ENCODE data around the gene CRCP. TPM values are rescaled to one million over a fixed set of nuclear protein-coding genes. Genes with fewer than 3 reads are reported as not detected.

Gene CRCP
- polyA plus RNA-seq, 1 donor (not counting 4 experiments of a cell fraction or from before 2014, with no cell fraction given), result 25.4 TPM

DNA sequence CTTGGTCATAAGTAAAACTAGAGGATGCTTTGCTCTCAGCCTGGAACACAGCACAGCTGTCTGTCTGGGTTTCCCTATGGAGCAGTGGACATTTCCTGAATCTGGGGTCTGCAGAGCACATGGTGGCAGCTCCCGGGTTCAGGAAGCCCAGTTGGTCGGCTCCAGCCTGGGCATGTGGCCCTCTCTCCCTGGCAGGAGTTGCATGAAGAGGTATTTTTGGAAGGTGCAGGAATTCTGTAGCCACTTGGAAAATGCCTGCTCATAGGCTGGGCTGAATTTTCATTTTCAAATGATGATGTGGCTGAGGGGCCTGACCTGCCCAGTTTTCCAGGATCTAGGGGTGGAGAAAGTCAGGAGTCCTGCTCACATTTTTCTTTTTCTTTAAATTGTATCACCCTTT is 83.8 kb downstream of the CRCP start:
- Histone ChIP-seq H3K27me3 (ENCODE audit: control insufficient read depth, extremely low read depth, insufficient read depth, low read length) (no peaks in the 10 kb centered on the region), H3K9ac (ENCODE audit: control insufficient read depth, extremely low read depth, insufficient read depth, low read length) (no peak overlapping the region), H4K20me1 (ENCODE audit: control insufficient read depth, extremely low read depth, insufficient read depth, low read length) (no peaks in the 10 kb centered on the region), H3K4me3 (ENCODE audit: control insufficient read depth in 2 of 3, extremely low read depth in 1 of 3, insufficient read depth in 2 of 3, low read depth in 1 of 3, low read length in 3 of 3) (no peak overlapping the region), H3K27ac (ENCODE audit: control insufficient read depth, insufficient read depth, low read length) (no peak overlapping the region), H3K36me3 (ENCODE audit: control insufficient read depth in 2 of 2, extremely low read depth in 1 of 2, insufficient read depth in 2 of 2, low read length in 2 of 2) (no peaks in the 10 kb centered on the region), H3K4me2 (ENCODE audit: control insufficient read depth, extremely low read depth, insufficient read depth, low read depth, low read length) (no peak overlapping the region), H2AFZ (ENCODE audit: control insufficient read depth, low read length) (no peak overlapping the region), H3K9me1 (ENCODE audit: control insufficient read depth, extremely low read depth, insufficient read depth, low read length) (no peaks in the 10 kb centered on the region), H3K79me2 (ENCODE audit: control insufficient read depth, insufficient read depth, low read length) (no peaks in the 10 kb centered on the region), H3K4me1 (ENCODE audit: control insufficient read depth, extremely low read depth, insufficient read depth, low read length) (no peaks in the 10 kb centered on the region), H3K9me3 (ENCODE audit: control insufficient read depth, low read depth, low read length) (no peaks in the 10 kb centered on the region)
- FAIRE-seq, result no peak
- dilution Hi-C loops (cut with MboI; ENCODE audit: extremely low pct_ligation_motif_present, low sequenced_read_pairs), result no loop called here
- no peak for TF ChIP-seq EZH2 (IDR thresholded peaks at IDR 0.05; ENCODE audit: low read length)
- TF ChIP-seq, protein P1, sequence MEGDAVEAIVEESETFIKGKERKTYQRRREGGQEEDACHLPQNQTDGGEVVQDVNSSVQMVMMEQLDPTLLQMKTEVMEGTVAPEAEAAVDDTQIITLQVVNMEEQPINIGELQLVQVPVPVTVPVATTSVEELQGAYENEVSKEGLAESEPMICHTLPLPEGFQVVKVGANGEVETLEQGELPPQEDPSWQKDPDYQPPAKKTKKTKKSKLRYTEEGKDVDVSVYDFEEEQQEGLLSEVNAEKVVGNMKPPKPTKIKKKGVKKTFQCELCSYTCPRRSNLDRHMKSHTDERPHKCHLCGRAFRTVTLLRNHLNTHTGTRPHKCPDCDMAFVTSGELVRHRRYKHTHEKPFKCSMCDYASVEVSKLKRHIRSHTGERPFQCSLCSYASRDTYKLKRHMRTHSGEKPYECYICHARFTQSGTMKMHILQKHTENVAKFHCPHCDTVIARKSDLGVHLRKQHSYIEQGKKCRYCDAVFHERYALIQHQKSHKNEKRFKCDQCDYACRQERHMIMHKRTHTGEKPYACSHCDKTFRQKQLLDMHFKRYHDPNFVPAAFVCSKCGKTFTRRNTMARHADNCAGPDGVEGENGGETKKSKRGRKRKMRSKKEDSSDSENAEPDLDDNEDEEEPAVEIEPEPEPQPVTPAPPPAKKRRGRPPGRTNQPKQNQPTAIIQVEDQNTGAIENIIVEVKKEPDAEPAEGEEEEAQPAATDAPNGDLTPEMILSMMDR (optimal IDR thresholded peaks at IDR 0.05 in 1 of 3, IDR thresholded peaks at IDR 0.05 in 1 of 3, conservative IDR thresholded peaks at IDR 0.05 in 1 of 3; ENCODE audit: extremely low read depth in 1 of 3, insufficient read depth in 2 of 3, low read length in 3 of 3), result no peak
- no peak for DNase-seq (ENCODE audit: low read depth, low spot score)

DNA sequence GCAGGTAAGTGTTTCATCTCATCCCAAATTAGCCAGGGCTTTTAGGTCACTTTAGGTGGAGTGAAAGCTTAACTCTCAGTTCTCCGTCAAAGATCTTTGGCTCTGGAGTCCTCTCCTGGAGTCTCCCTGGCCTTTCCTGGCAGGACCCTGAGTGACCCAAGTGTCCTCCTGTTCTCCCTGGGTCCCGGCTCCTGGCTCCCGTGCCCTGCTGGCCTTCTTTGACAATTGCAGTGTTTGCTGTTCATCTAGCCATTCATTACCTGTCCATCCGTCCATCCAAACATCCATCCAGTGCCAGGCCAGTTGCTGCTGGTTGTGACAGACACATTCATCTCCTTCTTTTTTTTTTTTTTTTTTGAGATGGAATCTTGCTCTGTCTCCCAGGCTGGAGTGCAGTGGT is 84.3 kb downstream of the CRCP start:
- DNase-seq (ENCODE audit: low read depth, low spot score), result no peak

More for the DNA sequence above, 84.3 kb downstream of the CRCP start:
- Histone ChIP-seq H4K20me1 (ENCODE audit: control insufficient read depth, extremely low read depth, insufficient read depth, low read length) (no peaks in the 10 kb centered on the region), H3K79me2 (ENCODE audit: control insufficient read depth, insufficient read depth, low read length) (no peaks in the 10 kb centered on the region), H3K4me3 (ENCODE audit: control insufficient read depth in 2 of 3, extremely low read depth in 1 of 3, insufficient read depth in 2 of 3, low read depth in 1 of 3, low read length in 3 of 3) (no peak overlapping the region), H3K9ac (ENCODE audit: control insufficient read depth, extremely low read depth, insufficient read depth, low read length) (no peak overlapping the region), H2AFZ (ENCODE audit: control insufficient read depth, low read length) (no peak overlapping the region), H3K27me3 (ENCODE audit: control insufficient read depth, extremely low read depth, insufficient read depth, low read length) (no peaks in the 10 kb centered on the region), H3K9me1 (ENCODE audit: control insufficient read depth, extremely low read depth, insufficient read depth, low read length) (no peaks in the 10 kb centered on the region), H3K27ac (ENCODE audit: control insufficient read depth, insufficient read depth, low read length) (no peak overlapping the region), H3K4me2 (ENCODE audit: control insufficient read depth, extremely low read depth, insufficient read depth, low read depth, low read length) (no peak overlapping the region), H3K36me3 (ENCODE audit: control insufficient read depth in 2 of 2, extremely low read depth in 1 of 2, insufficient read depth in 2 of 2, low read length in 2 of 2) (no peaks in the 10 kb centered on the region), H3K4me1 (ENCODE audit: control insufficient read depth, extremely low read depth, insufficient read depth, low read length) (no peaks in the 10 kb centered on the region), H3K9me3 (ENCODE audit: control insufficient read depth, low read depth, low read length) (no peaks in the 10 kb centered on the region)
- FAIRE-seq, result no peak
- TF ChIP-seq EZH2 (IDR thresholded peaks at IDR 0.05; ENCODE audit: low read length), result no peak
- TF ChIP-seq, protein P1 (optimal IDR thresholded peaks at IDR 0.05 in 1 of 3, IDR thresholded peaks at IDR 0.05 in 1 of 3, conservative IDR thresholded peaks at IDR 0.05 in 1 of 3; ENCODE audit: extremely low read depth in 1 of 3, insufficient read depth in 2 of 3, low read length in 3 of 3), result no peak
- dilution Hi-C loops (cut with MboI; ENCODE audit: extremely low pct_ligation_motif_present, low sequenced_read_pairs), result no loop called here

Data from keratinocyte (primary cell).